ENCODE data around the gene MAN1A2.

DNA sequence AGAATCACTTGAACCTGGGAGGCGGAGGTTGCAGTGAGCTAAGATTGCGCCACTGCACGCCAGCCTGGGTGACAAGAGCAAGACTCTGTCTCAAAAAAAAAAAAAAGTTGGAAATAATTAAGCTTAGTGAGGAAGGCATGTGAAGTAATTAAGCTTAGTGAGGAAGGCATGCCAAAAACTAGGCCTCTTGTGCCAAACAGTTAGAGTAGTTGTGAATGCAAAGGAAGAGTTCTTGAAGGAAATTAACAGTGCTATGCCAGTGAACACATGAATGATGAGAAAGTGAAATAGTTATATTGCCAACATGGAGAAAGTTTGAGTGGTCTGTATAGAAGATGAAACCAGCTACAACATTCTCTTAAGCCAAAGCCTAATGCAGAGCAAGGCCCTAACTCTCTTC is 85.0 kb downstream of the MAN1A2 start:
- TF ChIP-seq, protein P1, sequence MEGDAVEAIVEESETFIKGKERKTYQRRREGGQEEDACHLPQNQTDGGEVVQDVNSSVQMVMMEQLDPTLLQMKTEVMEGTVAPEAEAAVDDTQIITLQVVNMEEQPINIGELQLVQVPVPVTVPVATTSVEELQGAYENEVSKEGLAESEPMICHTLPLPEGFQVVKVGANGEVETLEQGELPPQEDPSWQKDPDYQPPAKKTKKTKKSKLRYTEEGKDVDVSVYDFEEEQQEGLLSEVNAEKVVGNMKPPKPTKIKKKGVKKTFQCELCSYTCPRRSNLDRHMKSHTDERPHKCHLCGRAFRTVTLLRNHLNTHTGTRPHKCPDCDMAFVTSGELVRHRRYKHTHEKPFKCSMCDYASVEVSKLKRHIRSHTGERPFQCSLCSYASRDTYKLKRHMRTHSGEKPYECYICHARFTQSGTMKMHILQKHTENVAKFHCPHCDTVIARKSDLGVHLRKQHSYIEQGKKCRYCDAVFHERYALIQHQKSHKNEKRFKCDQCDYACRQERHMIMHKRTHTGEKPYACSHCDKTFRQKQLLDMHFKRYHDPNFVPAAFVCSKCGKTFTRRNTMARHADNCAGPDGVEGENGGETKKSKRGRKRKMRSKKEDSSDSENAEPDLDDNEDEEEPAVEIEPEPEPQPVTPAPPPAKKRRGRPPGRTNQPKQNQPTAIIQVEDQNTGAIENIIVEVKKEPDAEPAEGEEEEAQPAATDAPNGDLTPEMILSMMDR (IDR thresholded peaks at IDR 0.05; ENCODE audit: poor library complexity) = no peak
- TF ChIP-seq EZH2 (IDR thresholded peaks at IDR 0.05; ENCODE audit: borderline replicate concordance) (no peak), EZH2phosphoT487 (IDR thresholded peaks at IDR 0.05; ENCODE audit: low read depth, severe bottlenecking, unreplicated experiment) (no peak)

Measured in hepatocyte (in vitro differentiated cells).